Measurements from ENCODE around the gene LAMC1.
"Not testable (repeated sequence)": the region's sequence is repeated elsewhere in the genome, so short reads cannot be mapped to it uniquely, and the experiment has no call there.

The LAMC1 gene

GRCh38 chr1:183043872-183044854 lies 20.9 kb downstream of the LAMC1 start:
- no peak for DNase-seq (ENCODE audit: low spot score)

- DNase-seq (ENCODE audit: low spot score) = no peak
Observed at GRCh38 chr1:183044893-183045649, 21.9 kb downstream of the LAMC1 start.

GRCh38 chr1:183048087-183049085 lies 25.2 kb downstream of the LAMC1 start:
- no peak for DNase-seq (ENCODE audit: low spot score)

GRCh38 chr1:183051546-183051945 lies 28.3 kb downstream of the LAMC1 start:
- no peak for DNase-seq (ENCODE audit: low spot score)

- DNase-seq (ENCODE audit: low spot score) = no peak
Observed at GRCh38 chr1:183052861-183053260, 29.6 kb downstream of the LAMC1 start.

- DNase-seq (ENCODE audit: low spot score) = no peak
Observed at GRCh38 chr1:183058851-183059502, 35.8 kb downstream of the LAMC1 start.

- no peak for DNase-seq (ENCODE audit: low spot score)
Observed at GRCh38 chr1:183061194-183061593, 38.0 kb downstream of the LAMC1 start.

GRCh38 chr1:183063349-183063748 lies 40.1 kb downstream of the LAMC1 start:
- no peak for DNase-seq (ENCODE audit: low spot score)

- DNase-seq (ENCODE audit: low spot score) = no peak
Observed at GRCh38 chr1:183065168-183065706, 42.0 kb downstream of the LAMC1 start.

- DNase-seq (ENCODE audit: low spot score) = not testable (repeated sequence)
Observed at GRCh38 chr1:183066432-183066831, 43.2 kb downstream of the LAMC1 start.

- peak; percentile 61 for DNase-seq (ENCODE audit: low spot score)
Observed at GRCh38 chr1:183069562-183070216, 46.5 kb downstream of the LAMC1 start.

GRCh38 chr1:183070234-183070922 lies 47.2 kb downstream of the LAMC1 start:
- DNase-seq (ENCODE audit: low spot score) = no peak

- DNase-seq (ENCODE audit: low spot score) = peak; percentile 95
Observed at GRCh38 chr1:183070923-183071618, 47.9 kb downstream of the LAMC1 start.

- DNase-seq (ENCODE audit: low spot score) = not testable (repeated sequence)
Observed at GRCh38 chr1:183072595-183072994, 49.4 kb downstream of the LAMC1 start.

GRCh38 chr1:183073320-183073719 lies 50.1 kb downstream of the LAMC1 start:
- DNase-seq (ENCODE audit: low spot score) = no peak

GRCh38 chr1:183074215-183074614 lies 51.0 kb downstream of the LAMC1 start:
- DNase-seq (ENCODE audit: low spot score) = no peak

GRCh38 chr1:183075861-183076260 lies 52.6 kb downstream of the LAMC1 start:
- no peak for DNase-seq (ENCODE audit: low spot score)

GRCh38 chr1:183077097-183077496 lies 53.9 kb downstream of the LAMC1 start:
- no peak for DNase-seq (ENCODE audit: low spot score)

All from COLO829 (cell line).